Measurements from ENCODE around the gene CCDC71. TPM values are rescaled to one million over a fixed set of nuclear protein-coding genes. Genes with fewer than 3 reads are reported as not detected.

The CCDC71 gene
- polyA plus RNA-seq, 3 donors, result 1.0 to 11.2 (median 1.2) TPM

DNA sequence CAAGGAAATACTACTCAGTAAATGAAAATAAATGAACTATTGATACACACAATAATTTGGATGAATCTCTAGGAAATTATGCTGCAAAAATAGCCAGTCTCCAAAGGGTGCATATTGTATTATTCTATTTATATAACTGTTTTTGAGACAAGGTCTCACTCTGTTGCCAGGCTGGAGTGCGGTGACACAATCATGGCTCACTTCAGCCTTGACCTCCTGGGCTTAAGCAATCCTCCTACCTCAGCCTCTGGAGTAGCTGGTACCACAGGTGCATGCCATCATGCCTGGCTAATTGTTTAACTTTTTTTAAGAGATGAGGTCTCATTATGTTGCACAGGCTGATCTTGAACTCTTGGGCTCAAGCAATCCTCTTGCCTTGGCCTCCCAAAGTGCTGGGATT, 17.7 kb upstream of the CCDC71 start:
- no peaks in the 10 kb centered on the region for H3K9me3 ChIP-seq (replicated peaks in 1 of 2; ENCODE audit: control insufficient read depth in 1 of 2, insufficient read depth in 1 of 2, low read length in 2 of 2)
- peaks cover 5 to 15% (median 11%) of the 10 kb centered on the region in 3 donors for H3K27me3 Mint-ChIP-seq (ENCODE audit: low read depth in 3 of 3)
- H3K27ac ChIP-seq (ENCODE audit: low read depth in 1 of 2, low read length in 2 of 2), result no peak overlapping the region
- H3K27ac Mint-ChIP-seq, result no peak overlapping the region
- H3K36me3 ChIP-seq (replicated peaks in 1 of 2; ENCODE audit: control insufficient read depth in 1 of 2, insufficient read depth in 2 of 2, low read length in 2 of 2), result no peaks in the 10 kb centered on the region
- no peak for DNase-seq
- H3K4me1 ChIP-seq (ENCODE audit: control insufficient read depth in 1 of 2, insufficient read depth in 2 of 2, low read length in 2 of 2), result no peaks in the 10 kb centered on the region
- no peak overlapping the region for H3K4me3 Mint-ChIP-seq
- peaks cover 4% of the 10 kb centered on the region for H3K4me1 Mint-ChIP-seq
- no CpG with 5 or more reads among the region's 1 CpG for WGBS (ENCODE audit: insufficient coverage)
- no peaks in the 10 kb centered on the region for H3K27me3 ChIP-seq (ENCODE audit: control insufficient read depth in 2 of 2, insufficient read depth in 2 of 2, low read length in 2 of 2)
- no peak overlapping the region for H3K4me3 ChIP-seq (replicated peaks in 1 of 3; ENCODE audit: low read depth in 2 of 3, low read length in 3 of 3)
- H3K9ac ChIP-seq (ENCODE audit: insufficient read depth, low read length, poor library complexity, severe bottlenecking), result no peak overlapping the region
- H3K79me2 ChIP-seq (ENCODE audit: insufficient read depth, low read length), result no peaks in the 10 kb centered on the region
- no peak overlapping the region for H2AFZ ChIP-seq (ENCODE audit: insufficient read depth, low read depth, low read length, poor library complexity, severe bottlenecking)
- H3K9me3 Mint-ChIP-seq, result peaks cover 0 to 5% (median 2%) of the 10 kb centered on the region in 7 donors
- no peak overlapping the region for H3K4me2 ChIP-seq (replicated peaks; ENCODE audit: extremely low read depth, low read length, poor library complexity, severe bottlenecking)
- peaks cover 0 to 2% of the 10 kb centered on the region in 2 donors for H3K36me3 Mint-ChIP-seq
- intact Hi-C loops (cut with micrococcal nuclease), result no loop called here
- H4K20me1 ChIP-seq (ENCODE audit: insufficient read depth, low read length), result no peaks in the 10 kb centered on the region
- TF ChIP-seq, protein P1, sequence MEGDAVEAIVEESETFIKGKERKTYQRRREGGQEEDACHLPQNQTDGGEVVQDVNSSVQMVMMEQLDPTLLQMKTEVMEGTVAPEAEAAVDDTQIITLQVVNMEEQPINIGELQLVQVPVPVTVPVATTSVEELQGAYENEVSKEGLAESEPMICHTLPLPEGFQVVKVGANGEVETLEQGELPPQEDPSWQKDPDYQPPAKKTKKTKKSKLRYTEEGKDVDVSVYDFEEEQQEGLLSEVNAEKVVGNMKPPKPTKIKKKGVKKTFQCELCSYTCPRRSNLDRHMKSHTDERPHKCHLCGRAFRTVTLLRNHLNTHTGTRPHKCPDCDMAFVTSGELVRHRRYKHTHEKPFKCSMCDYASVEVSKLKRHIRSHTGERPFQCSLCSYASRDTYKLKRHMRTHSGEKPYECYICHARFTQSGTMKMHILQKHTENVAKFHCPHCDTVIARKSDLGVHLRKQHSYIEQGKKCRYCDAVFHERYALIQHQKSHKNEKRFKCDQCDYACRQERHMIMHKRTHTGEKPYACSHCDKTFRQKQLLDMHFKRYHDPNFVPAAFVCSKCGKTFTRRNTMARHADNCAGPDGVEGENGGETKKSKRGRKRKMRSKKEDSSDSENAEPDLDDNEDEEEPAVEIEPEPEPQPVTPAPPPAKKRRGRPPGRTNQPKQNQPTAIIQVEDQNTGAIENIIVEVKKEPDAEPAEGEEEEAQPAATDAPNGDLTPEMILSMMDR (IDR thresholded peaks at IDR 0.05), result no peak

DNA sequence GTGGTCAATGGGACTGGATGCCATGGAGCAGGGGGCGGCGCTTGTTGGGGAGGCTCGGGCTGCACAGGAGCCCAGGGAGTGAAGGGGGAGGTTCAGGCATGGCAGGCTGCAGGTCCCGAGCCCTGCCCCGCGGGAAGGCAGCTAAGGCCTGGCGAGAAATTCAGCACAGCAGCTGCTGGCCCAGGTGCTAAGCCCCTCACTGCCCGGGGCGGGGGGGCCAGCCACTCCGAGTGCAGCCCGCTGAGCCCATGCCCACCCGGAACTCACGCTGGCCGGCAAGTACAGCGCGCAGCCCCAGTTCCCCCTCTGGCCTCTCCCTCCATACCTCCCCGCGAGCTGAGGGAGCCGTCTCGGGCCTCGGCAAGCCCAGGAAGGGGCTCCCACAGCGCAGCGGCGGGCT, 16.6 kb upstream of the CCDC71 start:
- Histone ChIP-seq H3K36me3 (replicated peaks in 1 of 2; ENCODE audit: control insufficient read depth in 1 of 2, insufficient read depth in 2 of 2, low read length in 2 of 2) (no peaks in the 10 kb centered on the region), H4K20me1 (ENCODE audit: insufficient read depth, low read length) (no peaks in the 10 kb centered on the region), H3K4me1 (ENCODE audit: control insufficient read depth in 1 of 2, insufficient read depth in 2 of 2, low read length in 2 of 2) (no peaks in the 10 kb centered on the region), H3K79me2 (ENCODE audit: insufficient read depth, low read length) (no peaks in the 10 kb centered on the region), H2AFZ (ENCODE audit: insufficient read depth, low read depth, low read length, poor library complexity, severe bottlenecking) (no peak overlapping the region), H3K27me3 (ENCODE audit: control insufficient read depth in 2 of 2, insufficient read depth in 2 of 2, low read length in 2 of 2) (no peaks in the 10 kb centered on the region), H3K9me3 (replicated peaks in 1 of 2; ENCODE audit: control insufficient read depth in 1 of 2, insufficient read depth in 1 of 2, low read length in 2 of 2) (no peaks in the 10 kb centered on the region), H3K27ac (ENCODE audit: low read depth in 1 of 2, low read length in 2 of 2) (no peak overlapping the region), H3K9ac (ENCODE audit: insufficient read depth, low read length, poor library complexity, severe bottlenecking) (no peak overlapping the region), H3K4me3 (replicated peaks in 1 of 3; ENCODE audit: low read depth in 2 of 3, low read length in 3 of 3) (no peak overlapping the region), H3K4me2 (replicated peaks; ENCODE audit: extremely low read depth, low read length, poor library complexity, severe bottlenecking) (no peak overlapping the region)
- H3K27me3 Mint-ChIP-seq (ENCODE audit: low read depth in 3 of 3), result peaks cover 5 to 15% (median 11%) of the 10 kb centered on the region in 3 donors
- TF ChIP-seq, protein P1 (IDR thresholded peaks at IDR 0.05), result no peak
- peaks cover 0 to 5% (median 2%) of the 10 kb centered on the region in 7 donors for H3K9me3 Mint-ChIP-seq
- H3K36me3 Mint-ChIP-seq, result peaks cover 0 to 2% of the 10 kb centered on the region in 2 donors
- no peak overlapping the region for H3K4me3 Mint-ChIP-seq
- DNase-seq, result no peak
- H3K27ac Mint-ChIP-seq, result no peak overlapping the region
- intact Hi-C loops (cut with micrococcal nuclease), result no loop called here
- peaks cover 4% of the 10 kb centered on the region for H3K4me1 Mint-ChIP-seq
- 90% methylated on average over 19 of the region's 24 CpGs for WGBS (ENCODE audit: insufficient coverage)

Measured in CD14-positive monocyte (primary cell).